ENCODE results near the gene PAPPA2.

The PAPPA2 gene

GRCh38 chr1:176775996-176776395 lies 313.0 kb downstream of the PAPPA2 start:
- DNase-seq, result no peak

GRCh38 chr1:176778056-176778455 lies 315.1 kb downstream of the PAPPA2 start:
- no peak for DNase-seq

DNA sequence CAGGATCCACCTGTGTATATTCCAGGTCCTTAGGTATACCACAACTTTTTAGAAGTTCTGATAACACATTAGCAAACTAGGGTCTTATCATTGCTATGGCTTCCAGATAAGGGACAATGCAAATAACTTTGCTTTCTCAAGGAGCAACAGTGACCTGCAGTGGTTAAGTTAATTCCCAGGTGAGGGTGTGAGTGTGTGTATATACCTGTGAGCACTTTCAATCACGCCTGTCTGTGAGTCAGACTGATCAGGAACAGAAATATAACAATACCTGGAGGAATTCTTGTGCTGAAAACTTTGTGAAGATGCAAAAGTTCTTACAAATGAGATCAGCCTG lies 317.0 kb downstream of the PAPPA2 start:
- DNase-seq, result no peak

DNA sequence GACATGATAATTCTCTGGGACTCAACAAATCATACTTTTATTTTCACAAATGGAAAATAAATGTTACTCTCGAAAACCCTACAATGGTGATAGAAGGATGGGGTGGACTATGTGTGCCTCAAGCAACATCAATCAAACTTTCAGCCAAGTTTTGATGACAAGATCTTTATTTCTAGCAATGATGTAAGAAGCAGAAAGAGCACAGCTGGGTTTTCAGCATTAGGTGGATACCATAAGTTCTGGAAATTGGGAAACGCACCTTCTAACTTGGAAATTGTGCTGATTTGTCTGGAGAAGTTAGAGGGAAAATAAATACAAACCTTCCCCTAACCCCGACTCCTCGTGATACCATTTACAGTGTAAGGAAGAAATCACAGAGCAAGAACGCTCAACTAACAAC lies 320.3 kb downstream of the PAPPA2 start:
- no peak for DNase-seq

- no peak for DNase-seq
These were observed 322.1 kb downstream of the PAPPA2 start for GRCh38 chr1:176785056-176785455.

DNA sequence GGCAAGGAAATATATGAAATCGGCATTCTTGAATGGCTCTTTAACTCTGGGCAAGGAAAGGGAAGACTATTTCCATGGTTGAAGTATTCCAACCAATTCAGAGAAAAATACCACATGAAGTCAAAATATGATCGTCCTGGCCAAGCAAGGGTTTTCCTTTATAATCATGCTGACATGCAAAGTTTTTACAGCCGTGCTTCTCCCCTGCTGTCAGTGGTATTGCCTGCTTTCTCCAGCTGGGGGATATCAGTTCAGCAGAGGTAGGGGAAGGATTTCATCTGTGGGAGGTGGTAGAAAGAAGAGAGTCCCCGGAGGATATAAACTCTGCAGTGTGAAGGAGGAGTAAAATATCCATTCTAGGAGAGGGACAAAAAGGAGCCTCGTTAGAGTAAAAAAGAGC lies 322.8 kb downstream of the PAPPA2 start:
- no peak for DNase-seq

DNA sequence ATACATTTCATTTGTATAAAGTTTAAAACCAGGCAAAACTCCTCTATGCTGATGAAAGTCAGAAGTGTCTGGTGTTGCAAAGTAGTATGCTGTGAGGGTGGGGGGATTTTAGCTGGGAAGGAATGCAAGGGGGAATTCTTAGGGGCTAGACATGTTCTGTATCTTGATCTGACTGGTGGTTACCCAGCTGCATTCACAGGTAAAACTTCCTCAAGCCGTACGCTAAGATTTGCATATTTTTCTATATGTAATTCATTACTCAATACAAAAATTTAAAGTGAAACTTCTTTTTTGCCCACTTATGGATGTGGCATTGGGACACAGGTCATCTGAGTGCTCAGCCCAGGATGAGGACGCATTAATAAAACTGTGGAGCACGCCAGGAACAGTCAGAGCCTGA lies 323.3 kb downstream of the PAPPA2 start:
- no peak for DNase-seq

DNA sequence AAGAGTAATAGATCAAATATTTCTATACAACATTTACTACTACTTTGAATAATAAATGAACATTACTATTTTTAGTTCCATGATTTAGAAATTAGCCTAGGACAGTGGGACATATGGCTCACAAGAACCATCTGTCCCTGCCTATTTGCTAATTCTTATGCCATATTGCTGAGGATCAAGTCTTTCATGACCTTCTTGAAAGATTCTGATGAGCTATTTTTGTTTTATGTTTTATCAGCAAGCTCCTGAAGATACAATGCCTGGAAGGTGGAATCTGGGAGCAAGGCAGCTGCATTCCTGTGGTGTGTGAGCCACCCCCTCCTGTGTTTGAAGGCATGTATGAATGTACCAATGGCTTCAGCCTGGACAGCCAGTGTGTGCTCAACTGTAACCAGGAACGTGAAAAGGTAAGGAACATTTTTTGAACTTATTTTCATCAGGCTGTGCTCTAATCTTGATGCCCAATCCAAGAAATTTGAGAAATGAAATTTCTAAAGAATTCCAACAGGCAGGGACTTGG lies 326.7 kb downstream of the PAPPA2 start:
- no peak for DNase-seq

DNA sequence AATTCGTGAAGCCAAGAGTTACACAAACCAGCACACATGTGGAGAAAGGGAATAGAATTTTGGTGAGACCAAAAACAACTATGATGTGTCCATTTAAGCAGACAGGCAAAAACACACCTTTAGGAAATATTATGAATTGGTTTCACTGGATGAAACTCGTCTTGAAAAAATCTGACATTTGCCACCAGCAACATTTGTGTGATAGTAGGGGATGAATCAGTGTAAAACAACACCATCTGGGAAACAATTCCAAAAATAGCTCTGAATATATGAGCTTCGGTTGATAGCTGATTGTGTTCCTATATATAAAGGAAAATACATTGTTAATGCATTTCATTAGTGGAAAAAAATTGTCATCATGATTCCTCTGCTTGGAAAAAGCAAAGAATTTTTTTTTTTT lies 327.8 kb downstream of the PAPPA2 start:
- no peak for DNase-seq

DNA sequence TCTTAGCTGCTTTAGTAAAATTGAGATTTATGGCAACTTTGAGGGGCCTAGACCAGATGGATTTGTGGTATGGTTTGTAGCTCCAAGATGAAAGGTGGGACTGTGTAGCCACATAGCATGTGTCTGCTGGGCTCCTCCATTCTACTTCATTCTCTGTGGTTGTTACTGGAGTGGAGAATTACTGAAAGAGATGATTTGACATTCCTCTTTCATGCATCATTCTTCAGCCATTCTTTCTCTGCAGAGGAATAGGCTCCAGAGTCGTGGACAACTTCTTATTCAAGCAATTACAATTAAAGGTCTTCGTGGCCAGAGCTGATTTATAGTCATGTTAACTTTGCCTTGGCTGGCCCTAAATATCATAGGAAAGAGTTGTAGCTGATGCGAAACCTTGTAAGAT lies 328.9 kb downstream of the PAPPA2 start:
- DNase-seq, result no peak

DNA sequence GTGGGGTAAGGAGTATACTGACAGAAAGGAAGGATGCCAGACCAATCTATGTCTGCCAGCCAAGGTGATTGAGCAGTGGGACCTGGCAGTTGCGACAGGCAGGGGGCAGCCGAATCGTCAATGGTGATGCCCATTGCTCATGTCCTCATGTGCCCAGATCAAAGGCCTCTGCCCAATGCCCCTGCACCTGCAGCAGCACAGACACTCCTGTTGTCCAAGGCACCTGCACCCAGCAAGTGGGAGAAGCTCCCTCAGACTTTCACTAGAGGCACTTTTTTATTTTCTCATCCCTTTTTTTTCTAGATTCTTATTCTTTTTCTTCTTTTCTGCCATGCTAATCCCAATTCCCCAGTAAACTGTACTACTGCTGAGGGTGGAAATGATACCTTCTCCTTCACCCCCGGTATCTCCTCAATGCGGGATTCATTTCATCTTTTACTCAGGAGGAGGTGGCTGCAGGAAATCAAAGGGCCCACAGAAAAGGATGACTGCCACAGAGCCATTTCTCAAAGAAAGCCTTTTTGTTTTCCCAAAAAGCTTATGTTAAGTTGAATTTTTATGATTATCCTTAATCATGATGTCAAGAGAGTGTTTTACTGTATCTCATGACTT lies 332.0 kb downstream of the PAPPA2 start:
- no peak for DNase-seq

- no peak for DNase-seq
These were observed 333.0 kb downstream of the PAPPA2 start for GRCh38 chr1:176795929-176796328.

DNA sequence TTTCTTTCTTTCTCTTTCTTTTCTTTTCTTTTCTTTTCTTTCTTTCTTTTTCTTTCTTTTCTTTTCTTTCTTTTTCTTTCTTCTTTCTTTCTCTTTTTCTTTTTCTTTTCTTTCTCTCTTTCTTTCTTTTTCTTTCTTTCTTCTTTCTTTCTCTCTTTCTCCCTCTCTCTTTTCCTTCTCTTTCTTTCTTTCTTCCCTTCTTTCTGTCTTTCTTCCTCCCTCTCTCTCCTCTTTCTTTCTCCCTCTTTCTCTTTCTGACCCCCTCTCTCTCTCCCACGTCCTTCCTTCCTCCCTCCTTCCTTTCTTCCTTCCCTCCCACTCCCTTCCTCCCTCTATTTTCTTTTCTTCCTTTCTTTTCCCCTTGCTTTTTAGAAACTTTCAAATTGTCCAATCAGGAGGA lies 333.6 kb downstream of the PAPPA2 start:
- DNase-seq, result no peak

DNA sequence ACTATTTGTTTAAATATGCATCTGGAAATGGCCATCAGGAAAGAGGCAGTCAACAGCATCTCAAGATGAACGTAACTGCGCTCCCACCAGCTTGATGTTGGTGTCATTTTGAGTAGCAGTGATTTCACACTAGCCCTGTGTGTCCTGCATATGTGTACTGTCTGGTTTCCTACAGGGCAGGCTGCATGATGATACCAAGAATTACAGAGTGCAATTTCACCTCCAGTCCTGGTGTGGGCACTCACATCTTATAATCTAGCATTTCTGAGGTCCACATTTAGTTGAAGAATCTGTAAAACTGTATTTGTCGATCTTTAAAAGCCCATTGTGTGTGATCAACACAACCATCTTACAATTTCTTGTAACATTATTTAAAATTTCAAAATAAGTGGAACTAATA lies 336.4 kb downstream of the PAPPA2 start:
- no peak for DNase-seq

DNA sequence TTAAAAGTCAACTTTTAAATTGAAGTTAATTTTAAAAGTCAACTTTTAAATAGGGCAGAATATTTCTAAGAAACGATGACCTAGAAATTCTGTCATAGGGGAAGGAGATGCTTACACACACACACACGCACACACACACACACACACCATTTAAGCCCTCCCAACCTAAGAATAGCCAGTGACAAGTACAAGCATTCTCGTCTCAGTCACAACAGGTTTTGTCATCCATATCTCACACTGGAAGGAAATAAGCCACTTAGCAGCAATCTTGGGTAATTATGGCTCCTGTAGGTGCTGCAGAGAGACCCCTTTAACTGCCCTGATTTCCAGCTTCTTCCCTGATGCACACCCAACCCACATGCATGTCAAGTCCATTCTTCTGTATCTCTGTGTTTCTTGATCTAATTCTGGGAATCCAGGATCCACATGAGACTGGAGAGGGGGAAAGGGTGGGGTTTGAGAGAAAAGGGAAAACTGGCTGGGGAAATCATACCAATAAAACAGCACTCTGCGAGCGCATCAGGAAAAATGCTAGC lies 338.1 kb downstream of the PAPPA2 start:
- DNase-seq, result no peak

- DNase-seq, result no peak
These were observed 338.6 kb downstream of the PAPPA2 start for GRCh38 chr1:176801514-176802020.

DNA sequence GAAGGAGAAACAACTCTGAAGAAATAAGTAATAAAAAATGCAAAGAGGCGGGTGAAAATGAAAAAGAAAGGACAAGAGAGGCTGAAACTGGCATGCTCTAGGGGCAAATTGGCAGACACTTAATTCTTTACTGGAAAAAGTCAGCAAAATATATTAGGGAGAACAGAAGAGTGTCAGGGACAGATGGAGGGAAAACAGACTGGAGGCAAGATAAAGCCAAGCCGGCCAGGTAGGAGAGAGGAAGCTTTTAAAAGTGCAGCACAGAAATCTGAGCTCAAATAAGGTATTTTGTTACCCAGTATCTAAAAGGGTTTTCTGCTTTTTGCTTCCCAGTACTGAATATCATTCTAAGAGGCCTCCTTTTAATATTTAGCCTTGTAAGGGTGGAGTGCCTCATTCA lies 339.3 kb downstream of the PAPPA2 start:
- no peak for DNase-seq

DNA sequence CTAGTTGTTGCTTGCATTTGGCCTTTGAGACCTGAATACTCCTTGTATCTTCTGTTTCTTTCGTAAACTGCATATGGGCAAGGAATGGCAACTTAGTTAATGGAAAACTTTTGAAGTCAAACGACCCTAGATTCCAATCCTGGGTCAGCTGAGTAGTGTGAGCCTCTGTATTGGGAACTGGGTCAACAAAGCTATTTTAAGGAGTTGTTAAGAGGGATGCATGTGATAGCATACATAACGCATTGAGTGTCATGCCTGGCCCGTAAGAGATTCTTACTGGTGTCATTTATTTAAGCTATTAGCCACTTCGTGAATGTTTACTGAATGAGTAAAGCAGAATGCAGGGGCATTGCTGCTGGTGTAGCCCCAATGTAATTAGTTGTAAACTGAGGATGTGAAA lies 340.1 kb downstream of the PAPPA2 start:
- DNase-seq, result no peak

- DNase-seq, result no peak
These were observed 340.6 kb downstream of the PAPPA2 start for GRCh38 chr1:176803596-176803995.

DNA sequence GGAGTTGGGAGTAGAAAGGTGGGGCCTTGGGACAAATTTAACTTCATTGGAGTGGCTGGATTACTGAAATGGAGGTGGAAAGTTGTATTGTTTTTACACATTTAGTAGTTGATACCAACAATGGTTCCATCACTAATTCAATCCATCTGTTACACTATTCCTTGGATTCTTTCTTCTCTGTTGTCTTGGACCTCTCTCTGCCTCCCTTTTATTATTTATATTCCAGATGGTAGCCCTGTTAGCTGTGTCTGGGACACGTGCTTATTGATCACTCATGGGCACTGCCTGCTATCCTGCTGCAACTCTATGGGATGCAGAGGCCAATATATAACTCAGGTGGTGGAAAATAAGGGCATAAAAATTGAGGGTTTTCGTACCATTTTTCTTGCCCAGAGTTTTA lies 346.3 kb downstream of the PAPPA2 start:
- DNase-seq, result no peak

GRCh38 chr1:176811511-176812288 lies 348.7 kb downstream of the PAPPA2 start:
- no peak for DNase-seq

DNA sequence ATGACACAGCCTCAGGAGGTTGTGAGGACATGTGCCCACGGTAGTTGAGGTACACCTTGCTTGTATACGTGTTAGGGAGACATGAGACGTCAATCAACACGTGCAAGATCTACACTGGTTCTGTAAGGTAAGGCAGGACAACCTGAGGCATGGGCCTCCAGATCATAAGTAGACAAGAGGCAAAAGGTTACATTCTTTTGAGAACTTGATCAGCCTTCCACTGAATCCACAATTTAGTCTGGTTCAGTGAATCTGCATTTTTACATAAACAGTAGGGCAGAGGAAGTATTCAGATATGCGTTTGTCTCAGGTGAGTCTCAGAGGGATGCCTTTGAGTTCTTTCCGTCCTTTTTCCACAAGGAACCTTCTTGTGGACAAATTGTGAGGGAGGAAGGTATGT lies 352.6 kb downstream of the PAPPA2 start:
- DNase-seq, result no peak

DNA sequence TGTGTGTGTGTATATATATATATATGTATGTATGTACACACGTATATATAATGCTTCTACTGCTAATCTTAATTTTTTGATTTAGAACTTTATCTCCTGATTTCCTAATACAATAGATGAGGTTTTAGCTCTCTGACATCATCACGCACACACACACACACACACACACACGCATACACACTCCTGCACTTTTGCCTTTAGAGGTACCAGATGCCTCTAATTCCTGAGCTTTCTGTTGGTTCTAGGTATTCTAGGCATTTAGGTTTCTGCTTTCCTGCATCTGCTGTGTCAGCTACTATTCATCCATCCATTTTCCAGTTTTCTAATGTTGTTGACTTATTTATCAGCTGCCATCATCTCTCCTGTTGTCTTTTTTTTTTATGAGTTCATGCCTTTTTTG lies 353.3 kb downstream of the PAPPA2 start:
- DNase-seq, result no peak

- DNase-seq, result no peak
These were observed 357.5 kb downstream of the PAPPA2 start for GRCh38 chr1:176820391-176821031.

Measured in CD4-positive, alpha-beta T cell treated with Interleukin-4 for 4 hours (primary cell).